Left cardiac atrium (tissue), 4 donors: Measurements from ENCODE around the gene CENPP. TPM values are rescaled to one million over a fixed set of nuclear protein-coding genes. Genes with fewer than 3 reads are reported as not detected.

Experiments
- ATAC-seq, 2 donors: fragments of 200-7000 bp; cut with Tn5 transposase; one replicate each; pipeline ENCODE4 v1.9.1; 2020; ENCODE audit warnings: mild to moderate bottlenecking in 2 of 2, moderate library complexity in 2 of 2
- DNase-seq: peaks from one replicate; pipeline ENCODE4 v3.0.0-alpha.2; 2020
- intact Hi-C, 2 donors: fragments of 100-400 bp; cut with DNase I; formaldehyde crosslinking; loops; one replicate each; pipeline versions ENCODE4 v1.14.1 to v1.15.1; 2022 to 2023
- long read RNA-seq: library from polyadenylated mRNA; unstranded; transcript quantifications from one replicate; pipeline ENCODE4 v2.0.0, GENCODE V29; 2021
- total RNA-seq, 2 donors: library from RNA; stranded (reverse); fragmentation: NEBNext Ultra II Directional; extraction: Animal tissue kit (Norgen Biotek cat#: 25700); gene quantifications; one replicate each; pipeline ENCODE4 v1.2.1, GENCODE V29; 2021
- donor health status: DM: no; HTN: yes; CAD: no.
- donor health status: DM: no; HTN: yes; CAD: no; lungs with severe emphysema.
- donor health status: DM: yes; HTN: yes; CAD: no.
- donor health status: Dilated cardiomyopathy.

The CENPP gene
- 1 to 10 TPM; 1.9 to 3.2 TPM for total RNA-seq
- long read RNA-seq, result 0 reads

- peak; percentile 99 for ATAC-seq
- DNase-seq, result peak; percentile 90
- intact Hi-C loops, result loop anchor here in 1 of 2 donors (10.0 kb wide), 1 partner anchor 309 kb away; no protein-coding TSS in a partner anchor
Observed at GRCh38 chr9:92325269-92325990, at the start of gene CENPP, which contains the start of gene NOL8. Gene CENPP (plus strand): TSS chr9:92325953. Gene NOL8 (minus strand): TSS chr9:92325350. CDS start chr9:92324161, 1,189 bp downstream.

- intact Hi-C loops, result no loop called here
Observed at GRCh38 chr9:92276331-92277032, 49.3 kb upstream of the CENPP start.

DNA sequence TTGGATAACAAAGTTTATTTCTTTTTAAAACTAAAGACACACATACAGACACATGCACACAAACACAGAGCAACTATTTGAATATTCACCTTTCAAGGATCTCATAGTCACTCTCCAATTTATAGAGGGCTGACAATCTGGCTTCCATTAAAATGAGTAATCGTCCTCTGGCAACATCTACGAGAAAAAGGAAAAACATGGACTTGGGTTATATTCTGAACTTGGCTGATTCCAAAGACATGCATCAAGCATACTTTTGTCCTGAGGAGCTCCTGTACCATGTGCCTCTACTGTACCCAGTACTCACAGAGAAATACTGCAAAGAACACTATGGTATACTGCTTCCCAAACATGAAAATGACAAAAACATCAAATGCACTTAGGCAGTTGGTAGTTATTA, 47.6 kb upstream of the CENPP start:
- no peak for DNase-seq
- intact Hi-C loops, result no loop called here
- ATAC-seq, result no peak

More at GRCh38 chr9:92276331-92277032, 49.3 kb upstream of the CENPP start:
- ATAC-seq (no peak), DNase-seq (no peak)

- no peak for DNase-seq
- intact Hi-C loops, result no loop called here
- no peak for ATAC-seq
Observed at GRCh38 chr9:92279302-92279701, 46.5 kb upstream of the CENPP start.

- DNase-seq, result no peak
- intact Hi-C loops, result loop anchor here in 1 of 2 donors (10.0 kb wide), 1 partner anchor 55 kb away; no protein-coding TSS in a partner anchor
- no peak for ATAC-seq
Observed at GRCh38 chr9:92289708-92290390, 35.9 kb upstream of the CENPP start.

DNA sequence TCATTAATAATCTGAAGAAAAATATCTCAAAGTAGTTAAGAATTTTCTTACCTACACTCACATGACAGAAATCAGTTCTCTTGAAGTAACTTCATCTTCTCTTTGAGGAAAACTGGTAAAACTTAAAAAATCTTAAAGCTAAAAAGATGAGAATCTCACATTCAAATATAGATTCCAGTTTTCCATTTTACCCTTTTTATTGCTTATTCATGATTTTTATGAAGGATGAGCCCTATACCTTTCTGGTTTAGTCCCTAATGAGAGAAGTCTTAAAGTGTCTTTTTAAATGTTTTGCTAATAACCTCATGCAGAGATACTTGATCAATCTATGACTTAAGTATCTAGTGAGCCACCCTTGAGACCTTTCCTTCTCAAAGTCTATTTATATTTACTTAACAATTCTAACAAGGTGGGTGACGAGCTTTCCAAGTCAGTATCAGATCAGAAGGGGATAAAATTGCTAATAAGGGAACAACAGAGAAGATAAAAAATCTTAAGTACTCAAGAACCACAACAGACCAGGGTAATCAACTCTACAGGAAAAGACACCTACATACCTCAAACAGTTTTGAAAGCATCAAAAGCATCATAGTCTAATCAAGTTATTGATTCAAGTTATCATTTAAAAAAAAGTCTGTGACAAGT, 34.8 kb upstream of the CENPP start:
- ATAC-seq, result no peak
- intact Hi-C loops, result no loop called here
- DNase-seq, result no peak

DNA sequence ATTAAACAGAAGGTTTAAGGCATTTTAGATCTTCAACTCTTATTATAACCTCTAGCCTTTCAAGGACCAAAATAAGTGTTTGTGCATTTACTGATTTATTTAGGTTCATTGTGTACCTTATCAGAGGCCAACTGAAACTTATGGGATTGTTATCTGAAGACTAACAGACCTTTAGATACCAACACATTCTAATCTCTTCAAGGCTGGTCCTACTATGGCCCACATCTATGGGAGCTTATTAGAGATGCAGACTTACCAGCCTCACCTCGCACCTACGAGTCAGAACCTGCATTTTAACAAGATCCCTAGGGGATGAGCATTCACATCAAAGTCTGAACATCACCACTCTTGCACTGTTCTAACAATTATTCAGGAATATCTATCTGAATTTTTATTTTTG, 34.2 kb upstream of the CENPP start:
- intact Hi-C loops, result no loop called here
- DNase-seq (no peak), ATAC-seq (no peak)

- DNase-seq (no peak), ATAC-seq (no peak)
- intact Hi-C loops, result no loop called here
Observed at GRCh38 chr9:92292338-92293074, 33.2 kb upstream of the CENPP start.

DNA sequence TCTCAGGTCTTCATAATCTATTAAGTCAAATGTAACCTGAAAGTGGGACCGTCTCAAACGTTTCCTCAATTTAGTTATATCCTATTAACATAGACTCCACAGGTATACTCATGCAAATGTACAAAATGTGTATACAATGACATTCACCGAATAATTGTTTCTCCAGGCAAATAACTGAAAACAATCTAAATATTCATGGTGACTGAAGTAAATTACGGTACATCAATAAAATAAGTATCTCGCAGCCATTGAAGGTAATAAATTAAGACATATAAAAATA, 32.7 kb upstream of the CENPP start:
- intact Hi-C loops, result no loop called here
- ATAC-seq, result no peak
- no peak for DNase-seq

- intact Hi-C loops, result no loop called here
- DNase-seq (peak; percentile 98), ATAC-seq (peak; percentile 100)
Observed at GRCh38 chr9:92293452-92294296, 32.1 kb upstream of the CENPP start, which contains the start of gene IARS1. Gene IARS1 (minus strand): TSS chr9:92293697. CDS start chr9:92289419, 4,278 bp downstream.

GRCh38 chr9:92294297-92294676, 31.5 kb upstream of the CENPP start:
- peak in 1 of 2 donors; percentile 24 for ATAC-seq
- intact Hi-C loops, result no loop called here
- DNase-seq, result no peak

DNA sequence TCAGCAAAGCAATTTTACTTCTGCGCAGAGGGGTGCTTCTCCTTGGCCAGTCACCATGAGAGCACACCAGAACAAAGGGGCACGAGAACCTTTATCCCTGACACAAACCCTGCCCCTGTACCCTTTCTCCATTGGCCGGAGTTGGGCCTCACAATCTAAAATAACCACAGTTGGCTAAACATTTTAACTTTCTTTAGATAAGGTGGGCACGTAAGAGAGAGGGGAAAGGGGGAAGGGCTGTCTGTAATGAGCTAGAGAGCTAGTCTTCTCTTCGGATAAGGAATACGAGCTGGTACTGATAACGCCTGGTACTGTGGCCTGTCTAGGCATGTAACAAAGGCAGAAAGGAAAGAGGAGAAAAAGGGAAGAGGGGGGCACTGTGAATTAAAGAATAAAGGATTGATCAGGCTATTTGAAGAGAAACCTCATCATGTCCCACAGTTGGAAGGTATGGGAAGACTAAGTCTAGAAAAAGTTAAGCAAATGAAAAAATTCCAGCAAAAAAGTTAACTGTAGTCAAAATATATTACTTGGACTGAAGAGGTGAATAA, 30.4 kb upstream of the CENPP start:
- intact Hi-C loops, result no loop called here
- ATAC-seq, result no peak
- DNase-seq, result no peak

DNA sequence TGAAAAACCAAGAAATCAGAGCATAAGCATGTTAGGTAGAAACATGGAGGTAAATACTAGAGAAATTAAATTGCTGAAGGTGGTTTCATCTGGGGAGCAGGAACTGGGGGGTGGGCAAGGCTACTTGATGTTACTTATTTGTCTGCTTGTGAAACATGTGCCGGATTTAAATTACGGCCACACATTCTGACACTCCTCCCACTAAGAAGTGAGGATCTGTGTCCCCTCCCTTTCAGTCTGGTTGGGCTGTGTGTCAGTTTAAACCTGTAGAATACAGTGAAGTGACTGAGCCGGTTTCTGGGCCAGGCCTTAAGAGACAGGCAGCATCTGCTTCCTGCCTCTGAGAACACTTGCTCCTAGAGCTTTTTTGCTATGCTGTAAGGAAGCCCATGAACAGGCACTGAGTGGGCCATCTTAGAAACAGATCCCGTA, 29.9 kb upstream of the CENPP start:
- no peak for ATAC-seq
- intact Hi-C loops, result no loop called here
- DNase-seq, result no peak

DNA sequence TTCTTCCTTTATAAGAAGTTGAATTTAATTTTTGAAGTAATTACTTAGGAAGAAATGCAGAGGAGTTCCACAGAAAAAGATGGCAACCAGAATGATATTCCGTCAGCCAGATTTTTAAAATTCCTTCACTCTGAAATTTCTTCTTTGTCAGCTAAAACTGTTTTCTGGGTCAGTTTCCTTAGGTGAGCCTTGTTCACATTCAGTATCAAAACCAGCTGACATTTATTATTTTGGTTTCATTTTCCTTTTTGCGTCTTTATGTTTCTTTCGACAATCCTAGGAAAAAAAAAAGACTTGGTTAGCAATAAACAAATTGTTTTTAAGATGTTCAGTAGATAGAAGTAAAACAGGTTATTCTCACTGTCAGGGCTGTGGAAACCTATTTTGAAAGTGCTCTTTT, 28.1 kb upstream of the CENPP start:
- DNase-seq (no peak), ATAC-seq (no peak)
- intact Hi-C loops, result no loop called here

DNA sequence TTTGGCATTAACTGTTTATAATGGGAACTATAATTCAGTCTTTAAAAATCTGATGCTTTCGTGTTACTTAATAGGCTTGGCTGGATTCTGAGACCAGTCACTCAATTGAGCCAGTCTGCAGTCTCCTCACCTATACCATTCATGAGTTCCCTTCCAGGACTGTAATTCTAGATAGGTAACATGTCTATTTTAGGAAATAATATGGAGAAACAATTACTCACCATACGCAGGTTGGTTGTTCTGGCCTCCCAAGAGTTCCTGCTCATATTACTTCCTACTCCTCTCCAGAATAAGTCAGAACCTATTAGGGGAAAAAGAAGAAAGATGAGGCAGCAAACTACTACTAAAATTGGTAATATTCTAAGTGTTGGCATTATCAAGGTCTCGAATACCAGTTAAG, 27.7 kb upstream of the CENPP start:
- intact Hi-C loops, result no loop called here
- ATAC-seq, result no peak
- DNase-seq, result no peak

DNA sequence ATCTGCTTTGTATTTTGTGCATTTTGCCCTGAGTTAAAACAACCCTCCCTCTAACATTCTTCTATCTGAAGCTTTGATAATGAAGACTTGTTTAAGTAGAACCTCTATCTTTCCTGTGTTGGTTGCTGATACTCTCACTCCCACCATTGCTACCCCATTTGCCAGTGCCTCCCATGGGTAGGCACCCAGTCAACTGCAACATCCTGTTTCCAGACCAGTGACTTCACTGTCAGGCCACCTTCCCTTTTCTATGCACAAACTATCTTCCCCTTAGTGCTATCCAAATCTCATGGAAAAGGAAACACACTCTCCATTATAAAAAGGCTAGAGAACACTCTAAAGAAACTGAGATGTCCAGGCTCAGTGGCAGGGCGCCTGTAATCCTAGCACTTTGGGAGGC, 26.6 kb upstream of the CENPP start:
- intact Hi-C loops, result no loop called here
- ATAC-seq (no peak), DNase-seq (no peak)

- no peak for DNase-seq
- ATAC-seq, result no peak
- intact Hi-C loops, result no loop called here
Observed at GRCh38 chr9:92300936-92301335, 24.8 kb upstream of the CENPP start.

DNA sequence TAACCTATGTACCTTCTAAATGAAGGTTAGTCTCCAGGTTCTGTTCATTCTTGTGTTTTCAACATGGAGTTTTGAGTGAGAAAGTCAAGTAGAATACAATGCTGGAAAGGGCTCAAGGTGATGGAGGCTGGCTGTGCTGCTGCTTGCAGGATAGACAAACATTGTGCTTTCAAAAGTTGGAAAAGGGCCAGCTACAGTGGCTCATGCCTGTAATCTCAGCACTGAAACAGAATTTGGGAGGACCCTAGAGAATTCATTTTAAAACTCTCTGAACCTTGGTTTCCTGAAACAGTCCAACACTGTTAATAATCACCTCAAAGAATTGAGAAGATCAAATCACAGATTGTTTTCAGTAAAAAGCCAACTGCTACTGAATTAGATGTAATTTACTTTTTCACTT, 16.9 kb upstream of the CENPP start:
- intact Hi-C loops, result no loop called here
- DNase-seq (no peak), ATAC-seq (no peak)
